ENCODE measurements around the gene EPHA2. TPM values are rescaled to one million over a fixed set of nuclear protein-coding genes. Genes with fewer than 3 reads are reported as not detected.

EPHA2 gene
- polyA plus RNA-seq, 1 of the 3 experiments (the other 2 are of a cell fraction), result 126 TPM

GRCh38 chr1:16092097-16092922, 63.6 kb downstream of the EPHA2 start:
- Histone ChIP-seq H3K27me3 (ENCODE audit: insufficient read depth) (no peaks in the 10 kb centered on the region), H3K27ac (ENCODE audit: low read depth in 2 of 2, low read length in 1 of 2) (no peak overlapping the region), H4K20me1 (ENCODE audit: insufficient read depth) (no peaks in the 10 kb centered on the region), H3K9me2 (no peaks in the 10 kb centered on the region), H3K4me3 (ENCODE audit: low read depth in 2 of 2, low read length in 1 of 2) (no peak overlapping the region), H3K9ac (no peak overlapping the region), H3K79me2 (ENCODE audit: insufficient read depth) (no peaks in the 10 kb centered on the region), H2AFZ (ENCODE audit: low read depth) (no peak overlapping the region), H3K9me3 (no peaks in the 10 kb centered on the region), H3K4me2 (no peak overlapping the region), H3K36me3 (replicated peaks in 1 of 2; ENCODE audit: control insufficient read depth in 1 of 2, insufficient read depth in 2 of 2, low read length in 1 of 2) (no peaks in the 10 kb centered on the region), H3K4me1 (ENCODE audit: control insufficient read depth in 1 of 2, insufficient read depth in 2 of 2, low read depth in 1 of 2, low read length in 1 of 2) (peaks cover 0 to 3% of the 10 kb centered on the region in 2 experiments; a peak in 1 of 4 replicates), H3F3A (replicated peaks; ENCODE audit: insufficient read depth) (no peaks in the 10 kb centered on the region)
- ChIA-PET CTCF (interaction anchor here (1.6 to 3.5 kb wide), 3 partner anchors 10 to 18 kb away, joined by 4 to 22 read pairs (median 19); partner anchors contain the start of gene FAM131C), POLR2A (no interaction called here)
- WGBS (ENCODE audit: low lambda C conversion rate), result 88% methylated on average over 12 of the region's 18 CpGs
- TF ChIP-seq MEF2A (IDR thresholded peaks at IDR 0.05; ENCODE audit: borderline replicate concordance, low read depth), result no peak
- TF ChIP-seq MXI1 (IDR thresholded peaks at IDR 0.05; ENCODE audit: low read depth, low read length), result no peak
- TF ChIP-seq IRF3 (IDR thresholded peaks at IDR 0.05; ENCODE audit: low read depth, low read length), result no peak
- TF ChIP-seq FOXM1 (IDR thresholded peaks at IDR 0.05; ENCODE audit: low read depth), result no peak
- no peak for TF ChIP-seq ELF1 (IDR thresholded peaks at IDR 0.05)
- no peak for TF ChIP-seq REST (IDR thresholded peaks at IDR 0.05; ENCODE audit: low read depth, low read length)
- no peak for TF ChIP-seq CTCF (IDR thresholded peaks at IDR 0.05)
- TF ChIP-seq SMC3 (IDR thresholded peaks at IDR 0.05; ENCODE audit: low read depth, low read length), result no peak
- no peak for TF ChIP-seq USF2 (IDR thresholded peaks at IDR 0.05; ENCODE audit: borderline replicate concordance, low read depth, low read length)
- no peak for TF ChIP-seq TCF12 (IDR thresholded peaks at IDR 0.05)
- TF ChIP-seq TEAD4 (IDR thresholded peaks at IDR 0.05; ENCODE audit: borderline replicate concordance, insufficient read depth), result no peak
- TF ChIP-seq FOXJ3 (CRISPR knock-in tag; IDR thresholded peaks at IDR 0.05), result no peak
- TF ChIP-seq EZH2phosphoT487 (IDR thresholded peaks at IDR 0.05; ENCODE audit: borderline replicate concordance, low read depth), result no peak
- TF ChIP-seq PBX3 (IDR thresholded peaks at IDR 0.05), result no peak
- TF ChIP-seq CHD2 (IDR thresholded peaks at IDR 0.05; ENCODE audit: low read length, partially characterized antibody), result no peak
- TF ChIP-seq ZBTB33 (IDR thresholded peaks at IDR 0.05; ENCODE audit: borderline replicate concordance, low read depth), result no peak
- TF ChIP-seq USF1 (IDR thresholded peaks at IDR 0.05; ENCODE audit: borderline replicate concordance, low read depth), result no peak
- TF ChIP-seq POLR2AphosphoS5 (IDR thresholded peaks at IDR 0.05; ENCODE audit: low read depth, low read length), result no peak
- TF ChIP-seq GATA2 (CRISPR knock-in tag; IDR thresholded peaks at IDR 0.05), result no peak
- no peak for TF ChIP-seq JUND (IDR thresholded peaks at IDR 0.05)
- no peak for DNase-seq
